Loucy (cell line): ENCODE data around the gene COG1.

Experiments used
- H2AFZ ChIP-seq: fragments of 200-600 bp; sonication (generic); 2 replicates; pipeline ENCODE4 v1.6.0; 2016; ENCODE audit warnings: antibody characterized with exemption, mild to moderate bottlenecking, low read length, moderate library complexity
- H3F3A ChIP-seq: fragments of 200-600 bp; 2 replicates; pipeline ENCODE4 v1.6.0; 2016; ENCODE audit warnings: antibody characterized with exemption, low read depth, mild to moderate bottlenecking
- H3K27me3 ChIP-seq: fragments of 200-600 bp; sonication (generic); 2 replicates; pipeline ENCODE4 v1.6.1; 2014; ENCODE audit warnings: low read length, mild to moderate bottlenecking; ENCODE audit not compliant: insufficient read depth, poor library complexity, severe bottlenecking
- H3K36me3 ChIP-seq: fragments of 200-600 bp; sonication (generic); 2 replicates; pipeline ENCODE4 v1.6.1; 2016; ENCODE audit warnings: low read length; ENCODE audit not compliant: insufficient read depth
- H3K4me1 ChIP-seq: fragments of 200-600 bp; sonication (generic); 2 replicates; pipeline ENCODE4 v1.5.1; 2014; ENCODE audit warnings: low read length, mild to moderate bottlenecking; ENCODE audit not compliant: insufficient read depth, poor library complexity, severe bottlenecking
- H3K4me2 ChIP-seq: fragments of 200-600 bp; sonication (generic); 2 replicates; pipeline ENCODE4 v1.6.0; 2014; ENCODE audit warnings: antibody characterized with exemption, low read length, low read depth, mild to moderate bottlenecking; ENCODE audit not compliant: poor library complexity, severe bottlenecking
- H3K4me3 ChIP-seq: fragments of 200-600 bp; sonication (generic); 2 replicates; pipeline ENCODE4 v1.5.1; 2014; ENCODE audit warnings: low read length, mild to moderate bottlenecking, mixed read lengths; ENCODE audit not compliant: poor library complexity, severe bottlenecking
- H3K79me2 ChIP-seq: fragments of 200-600 bp; sonication (generic); 2 replicates; pipeline ENCODE4 v1.6.1; 2014; ENCODE audit warnings: low read length; ENCODE audit not compliant: insufficient read depth
- H3K9ac ChIP-seq: fragments of 200-600 bp; sonication (generic); 2 replicates; pipeline ENCODE4 v1.6.0; 2014; ENCODE audit warnings: mild to moderate bottlenecking, low read depth, low read length, moderate library complexity; ENCODE audit not compliant: poor library complexity, severe bottlenecking
- H3K9me2 ChIP-seq: fragments of 200-600 bp; sonication (generic); replicated peaks from 2 replicates; pipeline ENCODE4 v1.6.1; 2016; ENCODE audit warnings: low read depth, low read length, mixed read lengths
- H3K9me3 ChIP-seq: fragments of 200-600 bp; sonication (generic); 2 replicates; pipeline ENCODE4 v1.6.1; 2014; ENCODE audit warnings: mild to moderate bottlenecking, antibody characterized with exemption, low read length, low read depth; ENCODE audit not compliant: insufficient read depth
- H4K20me1 ChIP-seq: fragments of 200-600 bp; sonication (generic); 2 replicates; pipeline ENCODE4 v1.6.0; 2014; ENCODE audit warnings: antibody characterized with exemption, low read length, mild to moderate bottlenecking; ENCODE audit not compliant: insufficient read depth, poor library complexity, severe bottlenecking
- CTCF ChIP-seq: fragments of 200-600 bp; sonication (generic); conservative IDR thresholded peaks from 2 replicates; pipeline ENCODE4 v1.5.1; 2014; ENCODE audit warnings: mild to moderate bottlenecking, antibody characterized with exemption, low read length
- EZH2phosphoT487 ChIP-seq: fragments of 200-600 bp; IDR thresholded peaks from 2 replicates; pipeline ENCODE4 v1.6.1; 2018; ENCODE audit warnings: antibody characterized with exemption, mild to moderate bottlenecking, moderate library complexity, borderline replicate concordance

Gene COG1

GRCh38 chr17:73228748-73229236, 35.9 kb downstream of the COG1 start:
- H3K4me2 ChIP-seq = peak overlapping the region; percentile 87
- no peaks in the 10 kb centered on the region for H3K36me3 ChIP-seq
- no peaks in the 10 kb centered on the region for H3K27me3 ChIP-seq
- H3K9ac ChIP-seq = peak overlapping the region; percentile 70
- H4K20me1 ChIP-seq = peaks cover 68% of the 10 kb centered on the region
- peaks cover 54% of the 10 kb centered on the region for H3K4me1 ChIP-seq
- 0 out of 2 replicates have a peak, but pooled peaks cover 5% of the 10 kb centered on the region for H3F3A ChIP-seq
- H2AFZ ChIP-seq = no peak overlapping the region
- no peaks in the 10 kb centered on the region for H3K9me3 ChIP-seq
- H3K79me2 ChIP-seq = peaks cover 96% of the 10 kb centered on the region
- H3K4me3 ChIP-seq = peak overlapping the region; percentile 72
- no peaks in the 10 kb centered on the region for H3K9me2 ChIP-seq
- TF ChIP-seq CTCF (no peak), EZH2phosphoT487 (no peak)

- peak overlapping the region; percentile 98 for H3K4me3 ChIP-seq
- H3K9me3 ChIP-seq = no peaks in the 10 kb centered on the region
- 0 out of 2 replicates have a peak, but pooled peaks cover 5% of the 10 kb centered on the region for H3F3A ChIP-seq
- H3K4me1 ChIP-seq = peaks cover 49% of the 10 kb centered on the region
- H3K9me2 ChIP-seq = no peaks in the 10 kb centered on the region
- peaks cover 63% of the 10 kb centered on the region for H4K20me1 ChIP-seq
- peak overlapping the region; percentile 87 for H3K4me2 ChIP-seq
- no peaks in the 10 kb centered on the region for H3K27me3 ChIP-seq
- H2AFZ ChIP-seq = no peak overlapping the region
- no peak for TF ChIP-seq CTCF
- no peak for TF ChIP-seq EZH2phosphoT487
- H3K79me2 ChIP-seq = peaks cover 95% of the 10 kb centered on the region
- H3K36me3 ChIP-seq = no peaks in the 10 kb centered on the region
- peak overlapping the region; percentile 97 for H3K9ac ChIP-seq
These were observed 37.2 kb downstream of the COG1 start for GRCh38 chr17:73230088-73230487.

- Histone ChIP-seq H4K20me1 (peaks cover 57% of the 10 kb centered on the region), H2AFZ (peak overlapping the region; percentile 64), H3K4me2 (peak overlapping the region; percentile 87), H3F3A (0 out of 2 replicates have a peak, but pooled peaks cover 5% of the 10 kb centered on the region), H3K4me3 (peak overlapping the region; percentile 98), H3K4me1 (peaks cover 48% of the 10 kb centered on the region), H3K9ac (peak overlapping the region; percentile 97), H3K9me2 (no peaks in the 10 kb centered on the region), H3K36me3 (peaks cover 11% of the 10 kb centered on the region; the same call in 1 of the 2 replicates), H3K79me2 (peaks cover 86% of the 10 kb centered on the region), H3K9me3 (no peaks in the 10 kb centered on the region), H3K27me3 (no peaks in the 10 kb centered on the region)
- no peak for TF ChIP-seq EZH2phosphoT487
- TF ChIP-seq CTCF = no peak
These were observed 38.5 kb downstream of the COG1 start for GRCh38 chr17:73231395-73231794.
